DOHH2 (cell line): Measurements from ENCODE around the gene RAD51B.

Experiments
- H3F3A ChIP-seq: fragments of 200-600 bp; sonication (generic), shearing (Covaris generic); 2 replicates; pipeline ENCODE4 v1.6.0; 2016; ENCODE audit warnings: antibody characterized with exemption, mild to moderate bottlenecking; ENCODE audit not compliant: control insufficient read depth, insufficient read depth
- H3K27ac ChIP-seq: fragments of 200-600 bp; sonication (generic); 2 replicates; pipeline ENCODE4 v1.5.1; 2014; ENCODE audit warnings: low read depth, mild to moderate bottlenecking, low read length, moderate library complexity
- H3K27me3 ChIP-seq: fragments of 200-600 bp; sonication (generic); 2 replicates; pipeline ENCODE4 v1.6.1; 2014; ENCODE audit warnings: mild to moderate bottlenecking, low read length, mixed read lengths; ENCODE audit not compliant: control insufficient read depth
- H3K36me3 ChIP-seq: fragments of 200-600 bp; sonication (generic); 2 replicates; pipeline ENCODE4 v1.6.1; 2014; ENCODE audit warnings: mild to moderate bottlenecking, low read length, moderate library complexity, mixed read lengths; ENCODE audit not compliant: control insufficient read depth
- H3K4me1 ChIP-seq: fragments of 200-600 bp; sonication (generic); 2 replicates; pipeline ENCODE4 v1.6.1; 2014; ENCODE audit warnings: mild to moderate bottlenecking, low read length, mixed read lengths; ENCODE audit not compliant: control insufficient read depth
- H3K4me2 ChIP-seq: fragments of 200-600 bp; sonication (generic); 2 replicates; pipeline ENCODE4 v1.6.0; 2014; ENCODE audit warnings: mild to moderate bottlenecking, low read length, moderate library complexity
- H3K4me3 ChIP-seq: fragments of 200-600 bp; sonication (generic); 2 replicates; pipeline ENCODE4 v1.5.1; 2014; ENCODE audit warnings: mild to moderate bottlenecking, low read length, mixed read lengths
- H3K79me2 ChIP-seq: fragments of 200-600 bp; sonication (generic); 2 replicates; pipeline ENCODE4 v1.6.1; 2014; ENCODE audit warnings: mild to moderate bottlenecking, low read length, mixed read lengths; ENCODE audit not compliant: control insufficient read depth
- H3K9me2 ChIP-seq: fragments of 200-600 bp; sonication (generic); replicated peaks from 2 replicates; pipeline ENCODE4 v1.6.1; 2014; ENCODE audit warnings: mild to moderate bottlenecking, low read length, mixed read lengths; ENCODE audit not compliant: control insufficient read depth
- H3K9me3 ChIP-seq: fragments of 200-600 bp; sonication (generic); 2 replicates; pipeline ENCODE4 v1.6.1; 2014; ENCODE audit warnings: antibody characterized with exemption, low read length, mixed read lengths; ENCODE audit not compliant: control insufficient read depth, insufficient read depth
- H4K20me1 ChIP-seq: fragments of 200-600 bp; sonication (generic); 2 replicates; pipeline ENCODE4 v1.6.0; 2014; ENCODE audit warnings: low read depth, mild to moderate bottlenecking, antibody characterized with exemption, low read length, moderate library complexity; ENCODE audit not compliant: control insufficient read depth, insufficient read depth
- EZH2phosphoT487 ChIP-seq: fragments of 200-600 bp; sonication (generic); IDR thresholded peaks from 2 replicates; pipeline ENCODE4 v1.6.1; 2017; ENCODE audit warnings: borderline replicate concordance, mild to moderate bottlenecking, antibody characterized with exemption, low read length, moderate library complexity, mixed read lengths
- TF ChIP-seq, protein P1 (sequence below): fragments of 200-600 bp; sonication (generic); IDR thresholded peaks from one replicate; pipeline ENCODE4 v1.5.1; 2014; ENCODE audit warnings: antibody characterized with exemption, mild to moderate bottlenecking, low read depth, low read length; ENCODE audit not compliant: poor library complexity, severe bottlenecking

Gene RAD51B

DNA sequence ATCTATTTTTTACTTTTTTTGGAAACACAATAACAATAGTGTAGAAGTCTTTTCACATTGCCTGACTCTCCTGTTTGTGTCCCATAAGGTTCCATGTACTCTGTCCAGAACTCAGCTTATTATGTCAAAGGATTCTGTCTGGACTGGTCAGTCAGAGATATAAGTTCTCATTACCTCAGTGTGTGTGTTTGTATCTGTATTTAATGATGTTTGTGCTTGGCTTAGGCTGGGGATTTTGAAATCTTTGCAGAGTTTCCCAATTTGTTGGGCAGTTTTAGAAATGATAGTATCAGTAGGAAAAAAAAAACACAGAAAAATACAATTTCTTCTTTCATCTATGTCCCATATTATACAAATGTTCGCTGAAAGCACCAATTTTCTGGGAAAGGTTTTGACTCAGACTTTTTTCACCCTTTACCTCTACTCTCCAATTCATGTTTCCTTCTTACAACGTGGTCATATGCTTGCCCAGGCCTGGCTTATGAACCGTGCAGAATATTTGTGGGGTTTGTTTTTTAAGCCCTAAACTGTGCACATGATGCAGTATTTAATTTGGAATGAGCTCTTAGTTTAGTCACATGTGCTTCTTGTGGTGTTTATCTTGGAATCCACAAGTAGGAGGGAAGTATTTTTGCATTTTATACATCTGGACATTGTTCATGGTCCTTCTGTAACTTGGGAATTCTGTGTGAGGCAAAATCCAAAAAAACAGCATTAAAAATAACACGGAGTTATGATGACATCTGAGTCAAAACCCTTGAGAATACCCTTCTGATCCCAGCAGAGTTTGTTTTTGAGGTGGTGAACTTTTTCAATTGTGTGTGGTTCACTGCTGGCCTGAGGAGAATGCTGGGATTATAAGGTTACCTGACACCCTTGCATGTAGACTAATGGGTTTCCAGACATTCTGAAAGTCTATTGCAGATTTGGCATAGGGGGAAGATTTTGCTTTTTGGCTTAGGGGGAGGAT lies 121.2 kb downstream of the RAD51B start:
- TF ChIP-seq EZH2phosphoT487 = no peak
- TF ChIP-seq, protein P1, sequence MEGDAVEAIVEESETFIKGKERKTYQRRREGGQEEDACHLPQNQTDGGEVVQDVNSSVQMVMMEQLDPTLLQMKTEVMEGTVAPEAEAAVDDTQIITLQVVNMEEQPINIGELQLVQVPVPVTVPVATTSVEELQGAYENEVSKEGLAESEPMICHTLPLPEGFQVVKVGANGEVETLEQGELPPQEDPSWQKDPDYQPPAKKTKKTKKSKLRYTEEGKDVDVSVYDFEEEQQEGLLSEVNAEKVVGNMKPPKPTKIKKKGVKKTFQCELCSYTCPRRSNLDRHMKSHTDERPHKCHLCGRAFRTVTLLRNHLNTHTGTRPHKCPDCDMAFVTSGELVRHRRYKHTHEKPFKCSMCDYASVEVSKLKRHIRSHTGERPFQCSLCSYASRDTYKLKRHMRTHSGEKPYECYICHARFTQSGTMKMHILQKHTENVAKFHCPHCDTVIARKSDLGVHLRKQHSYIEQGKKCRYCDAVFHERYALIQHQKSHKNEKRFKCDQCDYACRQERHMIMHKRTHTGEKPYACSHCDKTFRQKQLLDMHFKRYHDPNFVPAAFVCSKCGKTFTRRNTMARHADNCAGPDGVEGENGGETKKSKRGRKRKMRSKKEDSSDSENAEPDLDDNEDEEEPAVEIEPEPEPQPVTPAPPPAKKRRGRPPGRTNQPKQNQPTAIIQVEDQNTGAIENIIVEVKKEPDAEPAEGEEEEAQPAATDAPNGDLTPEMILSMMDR = no peak
- H3K36me3 ChIP-seq = no peaks in the 10 kb centered on the region
- H3K4me2 ChIP-seq = no peak overlapping the region
- H3K79me2 ChIP-seq = peaks cover 4% of the 10 kb centered on the region; the same call in 1 of the 2 replicates
- H3K9me2 ChIP-seq = no peaks in the 10 kb centered on the region
- peaks cover 9% of the 10 kb centered on the region; the same call in 1 of the 2 replicates for H3F3A ChIP-seq
- no peaks in the 10 kb centered on the region for H3K27me3 ChIP-seq
- H4K20me1 ChIP-seq = peaks cover 3% of the 10 kb centered on the region; the same call in 1 of the 2 replicates
- no peak overlapping the region for H3K27ac ChIP-seq
- H3K4me1 ChIP-seq = peaks cover 18% of the 10 kb centered on the region
- no peak overlapping the region for H3K4me3 ChIP-seq
- no peaks in the 10 kb centered on the region for H3K9me3 ChIP-seq

DNA sequence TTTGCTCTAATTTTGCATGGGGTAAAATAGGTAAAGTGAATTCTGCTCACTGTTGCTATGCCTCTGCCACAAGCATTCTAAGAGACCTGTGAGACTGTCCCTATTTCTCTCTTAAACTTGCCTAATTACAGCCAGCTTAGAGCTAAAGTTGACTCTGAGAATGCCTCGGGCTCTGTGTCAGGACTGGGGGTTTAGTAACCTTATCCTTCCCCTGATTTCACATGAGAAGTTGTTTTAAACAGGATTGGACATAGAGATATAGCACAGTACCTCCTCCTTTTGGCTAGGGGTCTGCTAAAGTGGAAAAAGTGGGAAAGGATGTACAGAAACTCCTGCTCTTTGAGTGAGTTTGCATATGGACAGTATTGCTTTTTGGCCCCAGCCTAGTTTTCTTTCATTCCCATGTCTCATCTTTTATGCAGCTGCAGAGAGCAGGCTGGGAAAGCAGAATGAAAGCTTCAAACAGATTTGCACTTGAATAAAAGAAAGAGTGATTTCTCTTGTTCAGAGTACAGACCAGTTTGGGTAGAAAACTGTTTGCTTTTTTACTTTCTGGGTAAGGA lies 122.0 kb downstream of the RAD51B start:
- peaks cover 9% of the 10 kb centered on the region; the same call in 1 of the 2 replicates for H3F3A ChIP-seq

DNA sequence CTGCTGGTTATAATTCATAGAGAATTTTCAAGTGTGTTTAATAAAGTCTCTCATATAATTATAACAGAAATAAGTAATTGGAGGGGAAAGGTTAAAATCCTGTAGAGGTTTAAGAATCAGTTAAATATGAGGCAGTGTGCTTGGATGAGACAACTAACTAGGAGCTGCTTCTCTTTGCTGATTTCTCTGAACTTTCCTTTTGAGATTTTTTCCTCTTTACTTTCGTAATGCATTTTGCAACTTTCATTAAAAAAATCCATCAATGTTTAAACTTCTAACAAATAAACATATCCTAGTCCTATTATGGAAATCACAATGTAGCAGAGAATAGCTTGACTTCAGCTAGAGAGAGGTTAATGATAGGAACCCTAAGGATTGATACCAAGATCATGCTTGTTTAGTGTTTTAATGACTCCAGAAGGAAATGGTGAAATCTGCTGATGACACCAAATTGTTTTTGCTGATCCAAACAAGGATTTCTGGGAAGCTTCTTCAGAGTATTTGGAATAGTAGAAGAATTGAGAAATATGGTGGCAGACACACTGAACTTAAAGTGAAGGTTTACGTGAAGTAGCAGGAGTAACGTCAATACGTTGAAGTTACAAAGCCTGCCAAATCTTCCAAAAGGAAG lies 122.6 kb downstream of the RAD51B start:
- Histone ChIP-seq H3F3A (peaks cover 9% of the 10 kb centered on the region; the same call in 1 of the 2 replicates), H3K9me3 (no peaks in the 10 kb centered on the region), H3K27ac (no peak overlapping the region), H3K4me2 (no peak overlapping the region), H3K9me2 (no peaks in the 10 kb centered on the region), H3K4me1 (peaks cover 18% of the 10 kb centered on the region), H3K27me3 (no peaks in the 10 kb centered on the region), H3K79me2 (peaks cover 4% of the 10 kb centered on the region; the same call in 1 of the 2 replicates), H3K36me3 (no peaks in the 10 kb centered on the region), H3K4me3 (no peak overlapping the region), H4K20me1 (peaks cover 3% of the 10 kb centered on the region; the same call in 1 of the 2 replicates)
- no peak for TF ChIP-seq EZH2phosphoT487
- TF ChIP-seq, protein P1 = no peak

More for the DNA sequence above, 122.0 kb downstream of the RAD51B start:
- H3K9me3 ChIP-seq = no peaks in the 10 kb centered on the region
- no peak overlapping the region for H3K27ac ChIP-seq
- no peak overlapping the region for H3K4me3 ChIP-seq
- peaks cover 4% of the 10 kb centered on the region; the same call in 1 of the 2 replicates for H3K79me2 ChIP-seq
- H3K9me2 ChIP-seq = no peaks in the 10 kb centered on the region
- no peak for TF ChIP-seq EZH2phosphoT487
- TF ChIP-seq, protein P1 = no peak
- H3K4me1 ChIP-seq = peaks cover 18% of the 10 kb centered on the region
- no peak overlapping the region for H3K4me2 ChIP-seq
- H3K36me3 ChIP-seq = no peaks in the 10 kb centered on the region
- H3K27me3 ChIP-seq = no peaks in the 10 kb centered on the region
- peaks cover 3% of the 10 kb centered on the region; the same call in 1 of the 2 replicates for H4K20me1 ChIP-seq
